Natural killer cell (primary cell): ENCODE results near the gene AP1M1. TPM values are rescaled to one million over a fixed set of nuclear protein-coding genes. Genes with fewer than 3 reads are reported as not detected.

Source experiments
- ATAC-seq, 3 donors: fragments of 150-1000 bp in 2 of 3; fragments of 200-7000 bp in 1 of 3; cut with Tn5 transposase; 1 replicate in 1 of 3; 2 replicates in 2 of 3; pipeline ENCODE4 v1.10.0; 2021; ENCODE audit warnings: mild to moderate bottlenecking in 2 of 3, moderate library complexity in 2 of 3
- DNase-seq, 2 donors: peaks; one replicate each; pipeline versions ENCODE4 v3.0.0 to v3.0.0-alpha.2; 2013 to 2021; ENCODE audit warnings: mixed read lengths in 1 of 2
- H3K27ac ChIP-seq: one replicate; pipeline ENCODE4 v1.5.1; 2013; ENCODE audit warnings: mild to moderate bottlenecking, low read length
- H3K27me3 ChIP-seq: one replicate; pipeline ENCODE4 v1.6.1; 2013; ENCODE audit warnings: low read length; ENCODE audit not compliant: control insufficient read depth, insufficient read depth
- H3K36me3 ChIP-seq: one replicate; pipeline ENCODE4 v1.6.1; 2013; ENCODE audit warnings: low read length; ENCODE audit not compliant: control insufficient read depth, insufficient read depth
- H3K4me1 ChIP-seq: one replicate; pipeline ENCODE4 v1.6.1; 2013; ENCODE audit warnings: low read length; ENCODE audit not compliant: control insufficient read depth, insufficient read depth
- H3K4me3 ChIP-seq: one replicate; pipeline ENCODE4 v1.5.1; 2013; ENCODE audit warnings: low read length
- H3K9me3 ChIP-seq: one replicate; pipeline ENCODE4 v1.6.1; 2013; ENCODE audit warnings: low read length; ENCODE audit not compliant: control insufficient read depth, insufficient read depth
- H3K27ac Mint-ChIP-seq, 2 donors: one replicate each; pipeline ENCODE4 v1.8.0; 2022; ENCODE audit warnings: mild to moderate bottlenecking in 2 of 2, mixed read lengths in 2 of 2, moderate library complexity in 1 of 2
- H3K27me3 Mint-ChIP-seq, 2 donors: one replicate each; pipeline ENCODE4 v1.8.0; 2022; ENCODE audit warnings: low read depth in 2 of 2, mixed read lengths in 2 of 2
- H3K36me3 Mint-ChIP-seq: one replicate; pipeline ENCODE4 v1.8.0; 2022; ENCODE audit warnings: mixed read lengths
- H3K4me1 Mint-ChIP-seq, 2 donors: one replicate each; pipeline ENCODE4 v1.8.0; 2022; ENCODE audit warnings: mixed read lengths in 2 of 2
- H3K4me3 Mint-ChIP-seq: one replicate; pipeline ENCODE4 v1.8.0; 2022; ENCODE audit warnings: mild to moderate bottlenecking, moderate library complexity, mixed read lengths
- H3K9me3 Mint-ChIP-seq, 2 donors: one replicate each; pipeline ENCODE4 v1.8.0; 2022; ENCODE audit warnings: mixed read lengths in 2 of 2
- WGBS: methylation state at CpG from one replicate; pipeline ENCODE4 v1.1.7; 2013; ENCODE audit warnings: missing lambda C conversion rate; ENCODE audit not compliant: insufficient coverage; 5-methylcytosine and 5-hydroxymethylcytosine counted together
- intact Hi-C: fragments of 100-400 bp; cut with micrococcal nuclease; formaldehyde crosslinking; loops from one replicate; pipeline ENCODE4 v1.14.2; 2022
- total RNA-seq, 4 donors: library from RNA; stranded (reverse); fragments of 120-200 nt in 1 of 4; gene quantifications; one replicate each; pipeline versions ENCODE4 v1.2.3 to v1.2.4, GENCODE V29; 2013 to 2022
- TF ChIP-seq, protein P1 (sequence below): fragments of 200-600 bp; IDR thresholded peaks from one replicate; pipeline ENCODE4 v1.8.0; 2022; ENCODE audit warnings: antibody characterized with exemption

The AP1M1 gene
- total RNA-seq, 3 donors from 2014 or later (not counting 1 experiment from before 2014, with no cell fraction given) = 99.0 to 124 (median 100) TPM

DNA sequence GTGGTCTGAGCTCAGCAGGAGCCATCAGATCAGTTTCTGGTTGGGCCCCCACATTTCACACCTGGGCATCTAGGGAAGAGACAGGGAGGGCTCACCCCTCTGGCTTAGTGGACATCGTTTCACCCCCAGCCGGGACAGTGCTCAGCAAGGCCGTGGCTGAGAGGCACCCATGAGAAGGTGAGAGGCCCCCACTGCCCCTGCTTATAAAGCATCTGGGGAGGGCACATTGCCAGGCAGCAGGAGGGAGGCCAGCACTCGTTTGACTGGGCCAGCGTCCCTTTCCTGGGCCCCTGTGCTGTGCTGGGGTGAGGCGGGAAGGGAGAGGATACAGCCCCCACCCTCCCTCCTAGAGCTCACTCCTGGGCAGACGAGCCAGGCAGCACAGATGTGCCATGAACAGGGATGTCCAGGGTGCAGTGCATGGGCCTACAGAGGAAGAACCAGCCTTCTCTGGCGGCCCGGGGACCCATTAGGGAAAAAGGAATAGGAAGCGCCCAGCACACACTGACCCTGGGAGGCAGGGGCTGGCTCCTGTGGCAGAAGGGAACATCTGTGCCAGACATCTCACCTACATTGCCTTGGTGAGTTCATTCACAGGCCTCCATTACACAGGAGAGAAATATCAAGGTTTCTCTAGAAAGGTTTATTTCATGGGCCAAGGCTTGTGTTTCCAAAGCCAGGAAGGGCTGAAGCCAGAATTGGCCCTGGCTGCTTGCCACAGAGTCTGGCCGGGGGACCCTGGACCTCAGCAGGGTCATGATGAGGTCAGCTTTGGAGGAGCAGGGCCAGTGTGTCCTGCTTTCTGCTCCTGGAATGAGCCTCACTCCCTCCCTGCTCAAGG lies 7.7 kb downstream of the AP1M1 start:
- no peaks in the 10 kb centered on the region for H3K27me3 ChIP-seq
- H3K9me3 ChIP-seq = no peaks in the 10 kb centered on the region
- no peak overlapping the region for H3K4me3 Mint-ChIP-seq
- ATAC-seq (no peak), DNase-seq (no peak)
- no peaks in the 10 kb centered on the region for H3K4me1 ChIP-seq
- WGBS = 95% methylated on average over 11 of the region's 11 CpGs
- H3K27me3 Mint-ChIP-seq = no peaks in the 10 kb centered on the region
- no peak overlapping the region for H3K27ac ChIP-seq
- intact Hi-C loops = no loop called here
- TF ChIP-seq, protein P1, sequence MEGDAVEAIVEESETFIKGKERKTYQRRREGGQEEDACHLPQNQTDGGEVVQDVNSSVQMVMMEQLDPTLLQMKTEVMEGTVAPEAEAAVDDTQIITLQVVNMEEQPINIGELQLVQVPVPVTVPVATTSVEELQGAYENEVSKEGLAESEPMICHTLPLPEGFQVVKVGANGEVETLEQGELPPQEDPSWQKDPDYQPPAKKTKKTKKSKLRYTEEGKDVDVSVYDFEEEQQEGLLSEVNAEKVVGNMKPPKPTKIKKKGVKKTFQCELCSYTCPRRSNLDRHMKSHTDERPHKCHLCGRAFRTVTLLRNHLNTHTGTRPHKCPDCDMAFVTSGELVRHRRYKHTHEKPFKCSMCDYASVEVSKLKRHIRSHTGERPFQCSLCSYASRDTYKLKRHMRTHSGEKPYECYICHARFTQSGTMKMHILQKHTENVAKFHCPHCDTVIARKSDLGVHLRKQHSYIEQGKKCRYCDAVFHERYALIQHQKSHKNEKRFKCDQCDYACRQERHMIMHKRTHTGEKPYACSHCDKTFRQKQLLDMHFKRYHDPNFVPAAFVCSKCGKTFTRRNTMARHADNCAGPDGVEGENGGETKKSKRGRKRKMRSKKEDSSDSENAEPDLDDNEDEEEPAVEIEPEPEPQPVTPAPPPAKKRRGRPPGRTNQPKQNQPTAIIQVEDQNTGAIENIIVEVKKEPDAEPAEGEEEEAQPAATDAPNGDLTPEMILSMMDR = no peak
- peaks cover 6 to 30% of the 10 kb centered on the region in 2 donors for H3K4me1 Mint-ChIP-seq
- no peak overlapping the region for H3K27ac Mint-ChIP-seq
- peaks cover 12% of the 10 kb centered on the region for H3K36me3 Mint-ChIP-seq
- H3K4me3 ChIP-seq = no peak overlapping the region
- no peaks in the 10 kb centered on the region for H3K9me3 Mint-ChIP-seq
- peaks cover 69% of the 10 kb centered on the region for H3K36me3 ChIP-seq

DNA sequence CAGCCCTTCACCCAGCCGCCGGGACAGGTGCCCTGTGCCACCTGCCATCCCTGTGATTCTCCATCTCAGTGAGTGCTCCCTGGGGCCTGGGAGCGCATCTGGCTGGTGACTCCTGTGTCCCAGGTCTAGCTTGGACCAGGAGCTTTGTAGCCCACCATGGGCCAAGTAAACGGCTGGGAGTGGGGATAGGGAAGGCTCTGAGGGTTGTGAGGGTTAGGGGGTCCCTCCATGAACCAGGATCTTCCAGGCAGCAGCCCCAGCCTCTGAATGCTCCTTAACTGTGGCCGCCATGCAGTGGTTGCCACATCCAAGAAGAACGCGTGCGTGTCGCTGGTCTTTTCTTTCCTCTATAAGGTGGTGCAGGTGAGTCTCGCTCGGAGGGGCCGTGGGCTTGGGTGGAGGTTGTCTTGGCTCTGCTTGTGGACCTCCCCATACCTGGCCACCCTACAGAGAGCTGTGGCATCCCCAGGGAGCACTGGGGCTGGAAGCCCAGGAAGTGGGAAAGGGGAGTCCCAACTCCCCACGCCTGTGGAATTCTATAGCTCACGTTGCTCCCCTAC lies 8.4 kb downstream of the AP1M1 start:
- peaks cover 0 to 23% of the 10 kb centered on the region in 2 donors for H3K4me1 Mint-ChIP-seq
- peaks cover 12% of the 10 kb centered on the region for H3K36me3 Mint-ChIP-seq

GRCh38 chr19:16206637-16207036 lies 8.9 kb downstream of the AP1M1 start:
- no peak for ATAC-seq
- H3K4me1 ChIP-seq = no peaks in the 10 kb centered on the region

More for the DNA sequence above, 8.4 kb downstream of the AP1M1 start:
- Histone ChIP-seq H3K27ac (no peak overlapping the region), H3K4me3 (no peak overlapping the region), H3K27me3 (no peaks in the 10 kb centered on the region), H3K9me3 (no peaks in the 10 kb centered on the region), H3K36me3 (peaks cover 72% of the 10 kb centered on the region), H3K4me1 (no peaks in the 10 kb centered on the region)
- Mint-ChIP-seq H3K27ac (no peak overlapping the region), H3K4me3 (no peak overlapping the region), H3K27me3 (no peaks in the 10 kb centered on the region), H3K9me3 (no peaks in the 10 kb centered on the region)
- DNase-seq (no peak), ATAC-seq (no peak)
- 97% methylated on average over 14 of the region's 14 CpGs for WGBS
- intact Hi-C loops = no loop called here
- TF ChIP-seq, protein P1 = no peak

More at GRCh38 chr19:16206637-16207036, 8.9 kb downstream of the AP1M1 start:
- Histone ChIP-seq H3K9me3 (no peaks in the 10 kb centered on the region), H3K36me3 (peaks cover 73% of the 10 kb centered on the region), H3K27me3 (no peaks in the 10 kb centered on the region), H3K4me3 (no peak overlapping the region), H3K27ac (no peak overlapping the region)
- intact Hi-C loops = no loop called here
- 97% methylated on average over 7 of the region's 7 CpGs for WGBS
- TF ChIP-seq, protein P1 = no peak
- no peak for DNase-seq
- H3K9me3 Mint-ChIP-seq = no peaks in the 10 kb centered on the region
- H3K4me1 Mint-ChIP-seq = peaks cover 0 to 18% of the 10 kb centered on the region in 2 donors
- peak overlapping the region in 1 of 2 donors; percentile 47 for H3K27ac Mint-ChIP-seq
- no peak overlapping the region for H3K4me3 Mint-ChIP-seq
- H3K36me3 Mint-ChIP-seq = peaks cover 12% of the 10 kb centered on the region
- H3K27me3 Mint-ChIP-seq = no peaks in the 10 kb centered on the region
